Ovary (tissue), 9 donors: Measurements from ENCODE around the gene ASB13. TPM values are rescaled to one million over a fixed set of nuclear protein-coding genes. Genes with fewer than 3 reads are reported as not detected.

Source experiments
- DNase-seq, 5 donors: peaks; one replicate each; pipeline ENCODE4 v3.0.0-alpha.2; 2019 to 2020
- H3K27ac ChIP-seq, 2 donors: fragments of 200-600 bp; one replicate each; pipeline versions ENCODE4 v1.5.1 to v1.8.0; 2019 to 2022
- H3K27me3 ChIP-seq: fragments of 200-600 bp; one replicate; pipeline ENCODE4 v1.8.0; 2022
- H3K36me3 ChIP-seq: fragments of 200-600 bp; sonication (generic); one replicate; pipeline ENCODE4 v1.5.1; 2019
- H3K4me1 ChIP-seq: one replicate; pipeline ENCODE4 v1.8.1; 2013; ENCODE audit warnings: mild to moderate bottlenecking, moderate library complexity; ENCODE audit not compliant: insufficient read depth
- H3K4me3 ChIP-seq: fragments of 200-600 bp; sonication (generic); one replicate; pipeline ENCODE4 v1.5.1; 2017
- H3K9me3 ChIP-seq, 2 donors: fragments of 200-600 bp in 1 of 2; sonication (generic) in 1 of 2; one replicate each; pipeline versions ENCODE4 v1.5.1 to v1.8.1; 2013 to 2019; ENCODE audit warnings: mild to moderate bottlenecking in 1 of 2, moderate library complexity in 1 of 2
- EP300 ChIP-seq: sonication (generic); formaldehyde crosslinking; IDR thresholded peaks from one replicate; pipeline ENCODE4 v1.6.1; 2017; ENCODE audit warnings: antibody characterized with exemption
- POLR2A ChIP-seq: fragments of 450-650 bp; IDR thresholded peaks from one replicate; pipeline ENCODE4 v1.6.1; 2017; ENCODE audit warnings: antibody characterized with exemption, mild to moderate bottlenecking, moderate library complexity
- WGBS, 3 donors: extraction: QIAGEN DNeasy Blood & Tissue Kit in 1 of 3; methylation state at CpG; one replicate each; pipeline versions ENCODE4 v1.1.5 to v1.1.7; 2013 to 2017; 5-methylcytosine and 5-hydroxymethylcytosine counted together
- intact Hi-C, 4 donors: fragments of 100-400 bp; cut with DNase I; formaldehyde crosslinking; loops; one replicate each; pipeline versions ENCODE4 v1.11.0 to v1.15.1; 2022 to 2023
- polyA plus RNA-seq, 2 donors: library from polyadenylated mRNA; stranded (reverse); fragments of 200-250 nt in 1 of 2; fragments of 350-450 nt in 1 of 2; fragmentation: Illumina TruSeq in 1 of 2; extraction: RNeasy Lipid Tissue Mini Kit (QIAGEN cat#74804) in 1 of 2; gene quantifications; one replicate each; pipeline ENCODE4 v1.2.3, GENCODE V29; 2013 to 2014
- total RNA-seq, 7 donors: library from RNA; depleted of rRNA in 2 of 7; stranded (reverse); fragments of >200 nt in 2 of 7; fragmentation: NEBNext Ultra II Directional in 3 of 7; extraction: Animal tissue kit (Norgen Biotek cat#: 25700) in 3 of 7; gene quantifications; one replicate each; pipeline versions ENCODE4 v1.1.0 to v1.2.4, GENCODE V29; 2016 to 2023
- TF ChIP-seq, protein P1 (sequence below), 3 donors: fragments of 450-650 bp in 2 of 3; fragments of 200-600 bp in 1 of 3; IDR thresholded peaks; one replicate each; pipeline versions ENCODE4 v1.5.1 to v1.8.0; 2016 to 2022; ENCODE audit warnings: antibody characterized with exemption in 3 of 3, mild to moderate bottlenecking in 1 of 3
- donor health status: DM: no; HTN: no; CAD: no; lungs with moderate emphysema.
- donor health status: DM: no; HTN: no; CAD: no.
- donor health status: Bipolar disorder and iron deficiency.
- donor health status: DM: yes; HTN: yes; CAD: no.
- donor health status: DM: no; HTN: no; CAD: no.
- donor health status: DM: yes; HTN: yes; CAD: no.

Gene ASB13
- total and polyA plus RNA-seq, 9 donors, result 15.0 to 45.6 (median 23.2) TPM

DNA sequence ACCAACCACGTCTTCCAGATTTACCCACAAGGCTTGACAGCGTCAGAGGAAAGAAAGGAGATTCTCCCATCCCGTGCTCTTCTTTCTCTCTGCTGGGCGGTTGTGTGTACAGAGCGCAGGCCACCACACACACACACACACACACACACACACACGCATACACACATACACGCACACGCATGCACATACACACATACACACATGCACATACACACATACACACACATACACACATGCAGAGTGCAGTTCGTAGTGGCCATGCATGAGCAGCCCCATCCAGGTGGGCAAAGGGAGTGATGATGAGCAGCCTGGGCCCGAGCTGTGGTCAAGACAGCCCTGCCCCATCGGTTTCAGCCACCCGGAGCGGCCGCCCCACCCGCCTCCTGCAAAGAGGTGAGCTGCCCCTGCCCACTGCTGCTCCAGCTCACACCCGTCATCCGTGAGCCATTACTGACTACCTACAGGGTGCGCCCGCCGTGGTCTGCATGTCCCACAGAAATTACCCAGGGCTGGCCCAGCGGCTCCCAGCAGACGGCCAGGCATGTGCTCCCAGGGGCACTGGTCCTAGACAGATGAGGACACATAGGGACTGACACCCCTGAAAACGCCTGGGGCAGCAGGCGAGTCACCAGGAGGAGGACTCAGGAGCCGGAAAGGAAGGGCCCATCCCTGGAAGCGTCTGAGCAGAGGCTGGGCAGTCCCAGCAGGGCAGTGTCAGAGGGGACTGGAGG, 69.6 kb downstream of the ASB13 start:
- Histone ChIP-seq H3K27ac (no peak overlapping the region), H3K9me3 (no peaks in the 10 kb centered on the region), H3K4me3 (no peak overlapping the region), H3K36me3 (no peaks in the 10 kb centered on the region), H3K4me1 (no peaks in the 10 kb centered on the region), H3K27me3 (no peaks in the 10 kb centered on the region)
- intact Hi-C loops, result no loop called here
- 83 to 92% (median 84%) methylated on average over 19 to 26 of the region's 26 CpGs for WGBS, 3 donors
- no peak for DNase-seq
- TF ChIP-seq POLR2A (no peak), EP300 (no peak)
- TF ChIP-seq, protein P1, sequence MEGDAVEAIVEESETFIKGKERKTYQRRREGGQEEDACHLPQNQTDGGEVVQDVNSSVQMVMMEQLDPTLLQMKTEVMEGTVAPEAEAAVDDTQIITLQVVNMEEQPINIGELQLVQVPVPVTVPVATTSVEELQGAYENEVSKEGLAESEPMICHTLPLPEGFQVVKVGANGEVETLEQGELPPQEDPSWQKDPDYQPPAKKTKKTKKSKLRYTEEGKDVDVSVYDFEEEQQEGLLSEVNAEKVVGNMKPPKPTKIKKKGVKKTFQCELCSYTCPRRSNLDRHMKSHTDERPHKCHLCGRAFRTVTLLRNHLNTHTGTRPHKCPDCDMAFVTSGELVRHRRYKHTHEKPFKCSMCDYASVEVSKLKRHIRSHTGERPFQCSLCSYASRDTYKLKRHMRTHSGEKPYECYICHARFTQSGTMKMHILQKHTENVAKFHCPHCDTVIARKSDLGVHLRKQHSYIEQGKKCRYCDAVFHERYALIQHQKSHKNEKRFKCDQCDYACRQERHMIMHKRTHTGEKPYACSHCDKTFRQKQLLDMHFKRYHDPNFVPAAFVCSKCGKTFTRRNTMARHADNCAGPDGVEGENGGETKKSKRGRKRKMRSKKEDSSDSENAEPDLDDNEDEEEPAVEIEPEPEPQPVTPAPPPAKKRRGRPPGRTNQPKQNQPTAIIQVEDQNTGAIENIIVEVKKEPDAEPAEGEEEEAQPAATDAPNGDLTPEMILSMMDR (IDR thresholded peaks at IDR 0.05), result no peak

DNA sequence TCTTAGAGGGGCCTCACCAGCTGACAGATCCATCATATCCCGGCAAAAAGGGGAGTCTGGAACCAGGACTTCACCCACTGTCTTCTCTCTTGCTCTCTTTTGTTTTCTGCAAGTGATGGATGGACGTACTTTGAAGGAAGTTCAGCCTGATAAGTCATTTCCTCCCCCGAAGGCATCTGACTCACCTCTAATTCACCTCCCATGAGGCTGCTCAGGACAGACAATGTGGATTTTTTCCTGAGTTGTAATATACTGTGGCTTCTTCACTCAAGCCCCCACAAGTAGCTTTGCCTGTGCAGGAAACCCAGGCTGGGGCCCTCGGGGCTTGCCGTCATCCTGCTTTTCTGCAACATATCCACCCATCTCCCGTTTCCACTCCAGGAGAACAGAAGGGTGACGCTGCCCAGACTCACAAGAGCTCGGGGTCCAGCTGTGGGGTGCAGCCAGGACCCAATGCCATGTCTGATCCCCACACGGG, 70.4 kb downstream of the ASB13 start:
- no peaks in the 10 kb centered on the region for H3K9me3 ChIP-seq
- no peaks in the 10 kb centered on the region for H3K4me1 ChIP-seq
- WGBS, 3 donors, result 70 to 79% (median 78%) methylated on average over 9 of the region's 9 CpGs
- H3K27ac ChIP-seq, result no peak overlapping the region
- DNase-seq, result no peak
- no peaks in the 10 kb centered on the region for H3K36me3 ChIP-seq
- H3K27me3 ChIP-seq, result no peaks in the 10 kb centered on the region
- intact Hi-C loops, result no loop called here
- TF ChIP-seq, protein P1 (IDR thresholded peaks at IDR 0.05), result no peak
- TF ChIP-seq EP300 (no peak), POLR2A (no peak)
- no peak overlapping the region for H3K4me3 ChIP-seq

DNA sequence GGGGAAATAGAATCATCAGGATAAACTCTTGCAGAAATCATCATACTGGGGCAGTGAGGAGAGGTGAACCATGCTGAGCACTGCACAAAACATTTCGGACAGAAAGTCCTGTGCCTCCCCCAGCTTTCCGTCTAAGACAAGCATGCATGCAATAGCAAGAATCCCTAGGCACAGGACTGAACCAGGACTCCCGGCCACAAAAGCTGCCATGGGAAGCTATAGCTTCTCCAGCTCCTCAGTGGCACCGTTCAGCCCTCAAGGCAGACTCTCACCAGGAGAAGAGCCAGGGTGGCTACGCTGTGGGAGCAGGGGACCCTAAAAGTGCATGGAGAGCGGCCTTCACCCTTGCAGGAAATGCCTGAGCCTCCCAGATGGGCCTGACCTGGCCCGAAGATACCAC, 70.8 kb downstream of the ASB13 start:
- Histone ChIP-seq H3K4me3 (no peak overlapping the region), H3K4me1 (no peaks in the 10 kb centered on the region), H3K27ac (no peak overlapping the region), H3K9me3 (no peaks in the 10 kb centered on the region), H3K36me3 (no peaks in the 10 kb centered on the region), H3K27me3 (no peaks in the 10 kb centered on the region)
- WGBS, 3 donors, result 63 to 74% (median 74%) methylated on average over 7 of the region's 7 CpGs
- TF ChIP-seq POLR2A, result no peak
- no peak for TF ChIP-seq EP300
- TF ChIP-seq, protein P1 (IDR thresholded peaks at IDR 0.05), result no peak
- intact Hi-C loops, result no loop called here
- no peak for DNase-seq

DNA sequence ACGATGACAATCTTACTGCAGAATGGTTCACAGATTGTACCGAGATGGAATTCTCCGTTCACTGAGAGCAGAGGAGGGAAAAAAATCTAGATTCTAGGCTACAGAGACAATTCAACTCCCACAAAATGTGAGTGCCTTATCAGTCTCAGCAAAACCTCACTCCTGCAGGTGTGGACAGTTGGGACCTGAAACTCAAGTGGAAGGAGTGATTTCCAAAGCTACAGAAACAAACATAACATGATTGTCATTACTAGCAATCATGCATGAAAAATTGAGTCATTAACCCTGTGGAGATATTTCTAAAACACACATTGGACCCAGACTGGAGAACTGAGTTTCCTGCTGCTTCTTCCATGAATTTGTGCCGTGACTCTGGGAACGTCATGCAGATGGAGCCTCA, 71.3 kb downstream of the ASB13 start:
- Histone ChIP-seq H3K27me3 (no peaks in the 10 kb centered on the region), H3K27ac (no peak overlapping the region), H3K4me3 (no peak overlapping the region), H3K9me3 (no peaks in the 10 kb centered on the region), H3K36me3 (no peaks in the 10 kb centered on the region), H3K4me1 (no peaks in the 10 kb centered on the region)
- intact Hi-C loops, result no loop called here
- no peak for DNase-seq
- WGBS, 3 donors, result 76 to 90% (median 82%) methylated on average over 5 of the region's 5 CpGs
- TF ChIP-seq, protein P1 (IDR thresholded peaks at IDR 0.05), result no peak
- TF ChIP-seq EP300, result no peak
- no peak for TF ChIP-seq POLR2A
